K562 (cell line): ENCODE data around the gene TRAPPC5. TPM values are rescaled to one million over a fixed set of nuclear protein-coding genes. Genes with fewer than 3 reads are reported as not detected.

ENCODE experiments used
- CBX1 ChIP-seq: sonication (generic); IDR thresholded peaks from 2 replicates; pipeline ENCODE4 v1.6.1; 2016; ENCODE audit warnings: antibody characterized with exemption, low read depth, mild to moderate bottlenecking
- CREBBP ChIP-seq: IDR thresholded peaks from one replicate; pipeline ENCODE4 v1.6.1; 2012; ENCODE audit warnings: low read depth, mild to moderate bottlenecking, control low read depth, inconsistent platforms, low read length
- ELF1 ChIP-seq: fragments of 200-800 bp; sonication (Bioruptor generic); IDR thresholded peaks from 2 replicates; pipeline ENCODE4 v1.6.1; 2016; ENCODE audit warnings: missing genetic modification characterization, missing compliant biosample characterization
- EZH2 ChIP-seq: IDR thresholded peaks from 2 replicates; pipeline ENCODE4 v1.6.1; 2012; ENCODE audit warnings: low read depth, mild to moderate bottlenecking, inconsistent platforms, low read length, borderline replicate concordance
- HDGF ChIP-seq: fragments of 450-650 bp; IDR thresholded peaks from 2 replicates; pipeline ENCODE4 v1.6.1; 2016
- HMG20A ChIP-seq: fragments of 450-650 bp; formaldehyde crosslinking; conservative IDR thresholded peaks from 2 replicates; pipeline ENCODE4 v1.4.0; 2020; ENCODE audit warnings: mild to moderate bottlenecking, mixed read lengths
- HNRNPK ChIP-seq: fragments of 200-400 bp; formaldehyde crosslinking; IDR thresholded peaks from one replicate; pipeline ENCODE4 v1.6.1; 2018; ENCODE audit warnings: mild to moderate bottlenecking, low read depth, low read length; ENCODE audit not compliant: poor library complexity, severe bottlenecking
- PHF8 ChIP-seq: fragments of 200-600 bp; sonication (generic); IDR thresholded peaks from 2 replicates; pipeline ENCODE4 v1.6.1; 2012; ENCODE audit warnings: mixed run types, mild to moderate bottlenecking, inconsistent platforms, low read length, moderate library complexity, borderline replicate concordance
- RBBP5 ChIP-seq: fragments of 200-600 bp; sonication (generic); IDR thresholded peaks from 2 replicates; pipeline ENCODE4 v1.6.1; 2012; ENCODE audit warnings: borderline replicate concordance, mild to moderate bottlenecking, low read length, control low read depth, inconsistent platforms; ENCODE audit not compliant: insufficient read depth, poor library complexity, severe bottlenecking
- STAT5B ChIP-seq: fragments of 250-450 bp; sonication (Bioruptor Pico); IDR thresholded peaks from 2 replicates; pipeline ENCODE4 v1.8.0; 2021; ENCODE audit warnings: mild to moderate bottlenecking, inconsistent platforms
- polyA plus RNA-seq, 8 experiments: library from polyadenylated mRNA; depleted of rRNA in 4 of 8; stranded (reverse) in 5 of 8; unstranded in 3 of 8; fragments of >200 nt; fragmentation: Nextera tagmentation in 2 of 8; fragmentation: Illumina TruSeq in 1 of 8; extraction: Ambion mirVana in 2 of 8; extraction: Trizol in 1 of 8; gene quantifications; 2 replicates each; pipeline versions ENCODE4 v1.2.1 to v1.2.3, GENCODE V29; 2011 to 2014; ENCODE audit warnings: inconsistent platforms in 1 of 8, missing spikeins in 1 of 8
- total RNA-seq, 7 experiments: library from RNA; depleted of rRNA in 6 of 7; stranded (reverse); fragments of >200 nt in 6 of 7; fragmentation: Illumina TruSeq in 2 of 7; extraction: Trizol in 2 of 7; gene quantifications; 2 replicates each; pipeline versions ENCODE4 v1.2.1 to v1.2.3, GENCODE V29; 2011 to 2021; ENCODE audit warnings: low replicate concordance in 1 of 7
- TF ChIP-seq, protein P1 (sequence below): fragments of 250-450 bp; sonication (Bioruptor Pico); IDR thresholded peaks from 2 replicates; pipeline ENCODE4 v1.4.0; 2020
- TF ChIP-seq, protein P2 (sequence below): fragments of 450-650 bp; IDR thresholded peaks from 2 replicates; pipeline ENCODE4 v1.6.1; 2014; ENCODE audit warnings: low read depth, mild to moderate bottlenecking, moderate library complexity, borderline replicate concordance
- TF ChIP-seq, protein P3 (sequence below): fragments of 250-450 bp; sonication (Bioruptor Pico); IDR thresholded peaks from 2 replicates; pipeline ENCODE4 v1.4.0; 2020; ENCODE audit warnings: mild to moderate bottlenecking, moderate library complexity
- TF ChIP-seq, protein P4 (sequence below): fragments of 450-650 bp; IDR thresholded peaks from 2 replicates; pipeline ENCODE4 v1.6.1; 2017; ENCODE audit warnings: mild to moderate bottlenecking, moderate library complexity
- TF ChIP-seq, protein P5 (sequence below): fragments of 450-650 bp; conservative IDR thresholded peaks from 2 replicates; pipeline ENCODE4 v1.6.1; 2016; ENCODE audit warnings: missing genetic modification characterization, low read depth, mild to moderate bottlenecking, missing compliant biosample characterization, moderate library complexity
- TF ChIP-seq, protein P6 (sequence below): sonication (generic); formaldehyde crosslinking; IDR thresholded peaks from 2 replicates; pipeline ENCODE4 v1.8.0; 2023; ENCODE audit warnings: mild to moderate bottlenecking, missing genetic modification reagents

The TRAPPC5 gene
- total and polyA plus RNA-seq, 9 of the 15 experiments (the other 6 are each of a cell fraction or from before 2014, with no cell fraction given) = 2.0 to 76.9 (median 29.3) TPM

DNA sequence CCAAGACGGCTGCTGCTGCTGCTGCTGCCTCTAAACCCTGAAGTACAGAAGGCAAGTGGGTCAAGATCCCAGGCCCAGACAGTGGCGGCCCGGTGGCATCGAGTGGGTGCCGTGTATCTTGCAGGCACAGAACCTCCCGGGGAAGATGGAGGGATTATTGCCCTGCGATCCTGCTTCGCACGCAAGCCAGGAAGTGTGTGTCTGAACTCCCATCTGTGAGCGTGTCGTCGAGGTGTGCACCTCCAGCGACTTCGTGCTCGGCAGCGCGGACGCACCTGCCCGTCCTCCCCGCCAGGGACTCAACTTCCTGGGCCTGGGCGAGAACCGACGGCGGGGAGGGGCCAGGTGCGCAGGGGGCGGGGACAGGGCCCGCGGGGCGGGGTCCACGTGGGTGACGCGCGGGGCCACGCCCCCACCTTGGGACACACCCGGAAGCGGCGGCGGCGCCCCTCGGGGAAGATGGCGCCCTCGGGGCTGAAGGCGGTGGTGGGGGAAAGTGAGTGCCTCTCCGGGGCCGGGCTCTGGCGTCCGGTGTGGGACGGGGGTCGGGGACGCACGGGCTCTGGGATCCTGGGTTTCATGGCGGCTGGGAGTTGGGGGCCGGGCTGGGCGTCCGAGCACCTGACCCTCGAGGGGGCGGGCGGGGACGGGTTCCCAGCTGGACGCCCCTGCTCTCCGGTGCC lies 43.8 kb upstream of the TRAPPC5 start, which contains the start of gene STXBP2 (continued):
- TF ChIP-seq HNRNPK (peak; percentile 20), RBBP5 (peak; percentile 25), STAT5B (CRISPR knock-in tag) (no peak), HDGF (no peak), CREBBP (no peak), ELF1 (tag) (peak; percentile 95), HMG20A (CRISPR knock-in tag) (no peak), EZH2 (no peak), PHF8 (peak; percentile 68; the same call in 1 of the 2 replicates), CBX1 (peak; percentile 70)
- TF ChIP-seq, protein P1, sequence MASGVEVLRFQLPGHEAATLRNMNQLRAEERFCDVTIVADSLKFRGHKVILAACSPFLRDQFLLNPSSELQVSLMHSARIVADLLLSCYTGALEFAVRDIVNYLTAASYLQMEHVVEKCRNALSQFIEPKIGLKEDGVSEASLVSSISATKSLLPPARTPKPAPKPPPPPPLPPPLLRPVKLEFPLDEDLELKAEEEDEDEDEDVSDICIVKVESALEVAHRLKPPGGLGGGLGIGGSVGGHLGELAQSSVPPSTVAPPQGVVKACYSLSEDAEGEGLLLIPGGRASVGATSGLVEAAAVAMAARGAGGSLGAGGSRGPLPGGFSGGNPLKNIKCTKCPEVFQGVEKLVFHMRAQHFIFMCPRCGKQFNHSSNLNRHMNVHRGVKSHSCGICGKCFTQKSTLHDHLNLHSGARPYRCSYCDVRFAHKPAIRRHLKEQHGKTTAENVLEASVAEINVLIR (CRISPR knock-in tag) = no peak
- TF ChIP-seq, protein P2, sequence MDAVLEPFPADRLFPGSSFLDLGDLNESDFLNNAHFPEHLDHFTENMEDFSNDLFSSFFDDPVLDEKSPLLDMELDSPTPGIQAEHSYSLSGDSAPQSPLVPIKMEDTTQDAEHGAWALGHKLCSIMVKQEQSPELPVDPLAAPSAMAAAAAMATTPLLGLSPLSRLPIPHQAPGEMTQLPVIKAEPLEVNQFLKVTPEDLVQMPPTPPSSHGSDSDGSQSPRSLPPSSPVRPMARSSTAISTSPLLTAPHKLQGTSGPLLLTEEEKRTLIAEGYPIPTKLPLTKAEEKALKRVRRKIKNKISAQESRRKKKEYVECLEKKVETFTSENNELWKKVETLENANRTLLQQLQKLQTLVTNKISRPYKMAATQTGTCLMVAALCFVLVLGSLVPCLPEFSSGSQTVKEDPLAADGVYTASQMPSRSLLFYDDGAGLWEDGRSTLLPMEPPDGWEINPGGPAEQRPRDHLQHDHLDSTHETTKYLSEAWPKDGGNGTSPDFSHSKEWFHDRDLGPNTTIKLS = no peak
- TF ChIP-seq, protein P3, sequence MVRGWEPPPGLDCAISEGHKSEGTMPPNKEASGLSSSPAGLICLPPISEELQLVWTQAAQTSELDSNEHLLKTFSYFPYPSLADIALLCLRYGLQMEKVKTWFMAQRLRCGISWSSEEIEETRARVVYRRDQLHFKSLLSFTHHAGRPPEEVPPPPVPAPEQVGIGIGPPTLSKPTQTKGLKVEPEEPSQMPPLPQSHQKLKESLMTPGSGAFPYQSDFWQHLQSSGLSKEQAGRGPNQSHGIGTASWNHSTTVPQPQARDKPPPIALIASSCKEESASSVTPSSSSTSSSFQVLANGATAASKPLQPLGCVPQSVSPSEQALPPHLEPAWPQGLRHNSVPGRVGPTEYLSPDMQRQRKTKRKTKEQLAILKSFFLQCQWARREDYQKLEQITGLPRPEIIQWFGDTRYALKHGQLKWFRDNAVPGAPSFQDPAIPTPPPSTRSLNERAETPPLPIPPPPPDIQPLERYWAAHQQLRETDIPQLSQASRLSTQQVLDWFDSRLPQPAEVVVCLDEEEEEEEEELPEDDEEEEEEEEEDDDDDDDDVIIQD = no peak
- TF ChIP-seq, protein P4, sequence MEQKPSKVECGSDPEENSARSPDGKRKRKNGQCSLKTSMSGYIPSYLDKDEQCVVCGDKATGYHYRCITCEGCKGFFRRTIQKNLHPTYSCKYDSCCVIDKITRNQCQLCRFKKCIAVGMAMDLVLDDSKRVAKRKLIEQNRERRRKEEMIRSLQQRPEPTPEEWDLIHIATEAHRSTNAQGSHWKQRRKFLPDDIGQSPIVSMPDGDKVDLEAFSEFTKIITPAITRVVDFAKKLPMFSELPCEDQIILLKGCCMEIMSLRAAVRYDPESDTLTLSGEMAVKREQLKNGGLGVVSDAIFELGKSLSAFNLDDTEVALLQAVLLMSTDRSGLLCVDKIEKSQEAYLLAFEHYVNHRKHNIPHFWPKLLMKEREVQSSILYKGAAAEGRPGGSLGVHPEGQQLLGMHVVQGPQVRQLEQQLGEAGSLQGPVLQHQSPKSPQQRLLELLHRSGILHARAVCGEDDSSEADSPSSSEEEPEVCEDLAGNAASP = no peak
- TF ChIP-seq, protein P5, sequence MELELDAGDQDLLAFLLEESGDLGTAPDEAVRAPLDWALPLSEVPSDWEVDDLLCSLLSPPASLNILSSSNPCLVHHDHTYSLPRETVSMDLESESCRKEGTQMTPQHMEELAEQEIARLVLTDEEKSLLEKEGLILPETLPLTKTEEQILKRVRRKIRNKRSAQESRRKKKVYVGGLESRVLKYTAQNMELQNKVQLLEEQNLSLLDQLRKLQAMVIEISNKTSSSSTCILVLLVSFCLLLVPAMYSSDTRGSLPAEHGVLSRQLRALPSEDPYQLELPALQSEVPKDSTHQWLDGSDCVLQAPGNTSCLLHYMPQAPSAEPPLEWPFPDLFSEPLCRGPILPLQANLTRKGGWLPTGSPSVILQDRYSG (tag) = no peak
- TF ChIP-seq, protein P6, sequence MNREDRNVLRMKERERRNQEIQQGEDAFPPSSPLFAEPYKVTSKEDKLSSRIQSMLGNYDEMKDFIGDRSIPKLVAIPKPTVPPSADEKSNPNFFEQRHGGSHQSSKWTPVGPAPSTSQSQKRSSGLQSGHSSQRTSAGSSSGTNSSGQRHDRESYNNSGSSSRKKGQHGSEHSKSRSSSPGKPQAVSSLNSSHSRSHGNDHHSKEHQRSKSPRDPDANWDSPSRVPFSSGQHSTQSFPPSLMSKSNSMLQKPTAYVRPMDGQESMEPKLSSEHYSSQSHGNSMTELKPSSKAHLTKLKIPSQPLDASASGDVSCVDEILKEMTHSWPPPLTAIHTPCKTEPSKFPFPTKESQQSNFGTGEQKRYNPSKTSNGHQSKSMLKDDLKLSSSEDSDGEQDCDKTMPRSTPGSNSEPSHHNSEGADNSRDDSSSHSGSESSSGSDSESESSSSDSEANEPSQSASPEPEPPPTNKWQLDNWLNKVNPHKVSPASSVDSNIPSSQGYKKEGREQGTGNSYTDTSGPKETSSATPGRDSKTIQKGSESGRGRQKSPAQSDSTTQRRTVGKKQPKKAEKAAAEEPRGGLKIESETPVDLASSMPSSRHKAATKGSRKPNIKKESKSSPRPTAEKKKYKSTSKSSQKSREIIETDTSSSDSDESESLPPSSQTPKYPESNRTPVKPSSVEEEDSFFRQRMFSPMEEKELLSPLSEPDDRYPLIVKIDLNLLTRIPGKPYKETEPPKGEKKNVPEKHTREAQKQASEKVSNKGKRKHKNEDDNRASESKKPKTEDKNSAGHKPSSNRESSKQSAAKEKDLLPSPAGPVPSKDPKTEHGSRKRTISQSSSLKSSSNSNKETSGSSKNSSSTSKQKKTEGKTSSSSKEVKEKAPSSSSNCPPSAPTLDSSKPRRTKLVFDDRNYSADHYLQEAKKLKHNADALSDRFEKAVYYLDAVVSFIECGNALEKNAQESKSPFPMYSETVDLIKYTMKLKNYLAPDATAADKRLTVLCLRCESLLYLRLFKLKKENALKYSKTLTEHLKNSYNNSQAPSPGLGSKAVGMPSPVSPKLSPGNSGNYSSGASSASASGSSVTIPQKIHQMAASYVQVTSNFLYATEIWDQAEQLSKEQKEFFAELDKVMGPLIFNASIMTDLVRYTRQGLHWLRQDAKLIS (CRISPR knock-in tag) = no peak
